Fibroblast of lung (primary cell): ENCODE data around the gene SMIM17. TPM values are rescaled to one million over a fixed set of nuclear protein-coding genes. Genes with fewer than 3 reads are reported as not detected.

Experiments
- DNase-seq, 2 donors: peaks; one replicate each; pipeline versions ENCODE4 v3.0.0 to v3.0.0-alpha.2; 2010; ENCODE audit warnings: low read depth in 2 of 2
- H2AFZ ChIP-seq: 2 replicates; pipeline ENCODE4 v1.5.1; 2012; ENCODE audit warnings: low read length, control low read depth, inconsistent platforms
- H3K27ac ChIP-seq: 2 replicates; pipeline ENCODE4 v1.5.1; 2011; ENCODE audit warnings: low read length, control low read depth; ENCODE audit not compliant: insufficient read depth
- H3K27me3 ChIP-seq: 2 replicates; pipeline ENCODE4 v1.5.1; 2011; ENCODE audit warnings: mild to moderate bottlenecking, low read length; ENCODE audit not compliant: control insufficient read depth, insufficient read depth
- H3K36me3 ChIP-seq: 2 replicates; pipeline ENCODE4 v1.5.1; 2011; ENCODE audit warnings: low read length; ENCODE audit not compliant: control insufficient read depth, insufficient read depth
- H3K4me1 ChIP-seq: 2 replicates; pipeline ENCODE4 v1.5.1; 2011; ENCODE audit warnings: low read length; ENCODE audit not compliant: control insufficient read depth, insufficient read depth; ENCODE audit errors: extremely low read depth
- H3K4me2 ChIP-seq: 2 replicates; pipeline ENCODE4 v1.5.1; 2011; ENCODE audit warnings: low read length, control low read depth; ENCODE audit not compliant: insufficient read depth; ENCODE audit errors: extremely low read depth
- H3K4me3 ChIP-seq, 4 experiments: fragments of 200-600 bp in 1 of 4; sonication (generic) in 1 of 4; replicated peaks in 1 of 4; 2 replicates each; pipeline ENCODE4 v1.5.1; 2011 to 2016; ENCODE audit warnings: low read length in 4 of 4, low read depth in 3 of 4, mild to moderate bottlenecking in 3 of 4, control low read depth in 2 of 4, inconsistent platforms in 1 of 4, mixed read lengths in 1 of 4; ENCODE audit not compliant: insufficient read depth in 1 of 4; ENCODE audit errors: control extremely low read depth in 1 of 4
- H3K79me2 ChIP-seq: 2 replicates; pipeline ENCODE4 v1.5.1; 2012; ENCODE audit warnings: mild to moderate bottlenecking, low read length, inconsistent platforms; ENCODE audit not compliant: control insufficient read depth, insufficient read depth
- H3K9ac ChIP-seq: 2 replicates; pipeline ENCODE4 v1.5.1; 2011; ENCODE audit warnings: mild to moderate bottlenecking, low read length, control low read depth; ENCODE audit not compliant: insufficient read depth
- H3K9me3 ChIP-seq: 2 replicates; pipeline ENCODE4 v1.5.1; 2012; ENCODE audit warnings: low read depth, low read length; ENCODE audit not compliant: control insufficient read depth, insufficient read depth
- H4K20me1 ChIP-seq: 2 replicates; pipeline ENCODE4 v1.5.1; 2011; ENCODE audit warnings: low read length; ENCODE audit not compliant: control insufficient read depth, insufficient read depth; ENCODE audit errors: extremely low read depth
- CTCF ChIP-seq, 2 donors: IDR thresholded peaks in 1 of 2; conservative IDR thresholded peaks in 1 of 2; 1 replicate in 1 of 2; 2 replicates in 1 of 2; pipeline ENCODE4 v1.5.1; 2011 to 2012; ENCODE audit warnings: low read length in 2 of 2, control low read depth in 1 of 2, inconsistent platforms in 1 of 2, low read depth in 1 of 2, mild to moderate bottlenecking in 1 of 2
- EZH2 ChIP-seq: IDR thresholded peaks from 2 replicates; pipeline ENCODE4 v1.5.1; 2012; ENCODE audit warnings: low read length, control low read depth, mild to moderate bottlenecking; ENCODE audit errors: missing control alignments
- polyA plus RNA-seq, 2 donors: library from polyadenylated mRNA; depleted of rRNA in 1 of 2; stranded (reverse) in 1 of 2; unstranded in 1 of 2; fragments of >200 nt; gene quantifications; 2 replicates each; pipeline ENCODE4 v1.2.1, GENCODE V29; 2011 to 2012; ENCODE audit warnings: missing spikeins in 1 of 2
- total RNA-seq: library from RNA; depleted of rRNA; stranded (reverse); fragments of >200 nt; gene quantifications from 2 replicates; pipeline ENCODE4 v1.2.1, GENCODE V29; 2014

SMIM17 gene
- total and polyA plus RNA-seq, 2 donors (not counting 1 experiment from before 2014, with no cell fraction given) = 0.33 to 0.43 TPM

GRCh38 chr19:56699552-56699951 is 56.6 kb downstream of the SMIM17 start:
- no peak for DNase-seq
- H3K27ac ChIP-seq = no peak overlapping the region
- H3K9me3 ChIP-seq = no peaks in the 10 kb centered on the region
- no peaks in the 10 kb centered on the region for H3K4me1 ChIP-seq
- no peaks in the 10 kb centered on the region for H3K36me3 ChIP-seq
- no peaks in the 10 kb centered on the region for H3K79me2 ChIP-seq
- H3K4me3 ChIP-seq = no peak overlapping the region
- no peaks in the 10 kb centered on the region for H4K20me1 ChIP-seq
- no peak overlapping the region for H3K9ac ChIP-seq
- no peak overlapping the region for H3K4me2 ChIP-seq
- TF ChIP-seq EZH2 (no peak), CTCF (conservative IDR thresholded peaks at IDR 0.05 in 1 of 2, IDR thresholded peaks at IDR 0.05 in 1 of 2; ENCODE audit: low read depth in 1 of 2, low read length in 2 of 2) (no peak)
- no peak overlapping the region for H2AFZ ChIP-seq
- no peaks in the 10 kb centered on the region for H3K27me3 ChIP-seq

GRCh38 chr19:56701895-56702294 is 58.9 kb downstream of the SMIM17 start:
- TF ChIP-seq CTCF (conservative IDR thresholded peaks at IDR 0.05 in 1 of 2, IDR thresholded peaks at IDR 0.05 in 1 of 2; ENCODE audit: low read depth in 1 of 2, low read length in 2 of 2) = no peak
- no peak for TF ChIP-seq EZH2
- no peak overlapping the region for H3K4me3 ChIP-seq
- no peaks in the 10 kb centered on the region for H3K4me1 ChIP-seq

GRCh38 chr19:56705939-56706338 is 63.0 kb downstream of the SMIM17 start:
- Histone ChIP-seq H3K79me2 (no peaks in the 10 kb centered on the region), H3K4me3 (no peak overlapping the region), H3K4me2 (no peak overlapping the region), H3K36me3 (no peaks in the 10 kb centered on the region), H3K9ac (no peak overlapping the region), H3K27me3 (no peaks in the 10 kb centered on the region), H3K27ac (no peak overlapping the region), H2AFZ (no peak overlapping the region), H3K4me1 (no peaks in the 10 kb centered on the region), H4K20me1 (no peaks in the 10 kb centered on the region), H3K9me3 (no peaks in the 10 kb centered on the region)
- DNase-seq = no peak
- TF ChIP-seq EZH2 (no peak), CTCF (conservative IDR thresholded peaks at IDR 0.05 in 1 of 2, IDR thresholded peaks at IDR 0.05 in 1 of 2; ENCODE audit: low read depth in 1 of 2, low read length in 2 of 2) (no peak)

More at GRCh38 chr19:56701895-56702294, 58.9 kb downstream of the SMIM17 start:
- Histone ChIP-seq H3K36me3 (no peaks in the 10 kb centered on the region), H3K9ac (no peak overlapping the region), H3K27me3 (no peaks in the 10 kb centered on the region), H3K27ac (no peak overlapping the region), H3K4me2 (no peak overlapping the region), H4K20me1 (no peaks in the 10 kb centered on the region), H2AFZ (no peak overlapping the region), H3K79me2 (no peaks in the 10 kb centered on the region), H3K9me3 (no peaks in the 10 kb centered on the region)
- no peak for DNase-seq

Other genes starting within 250 kb of the SMIM17 start
- 4.1 and 4.8 TPM in 2 replicates for gene ZNF582, start 249.6 kb upstream of the SMIM17 start, total RNA-seq
- 2.9 and 3.0 TPM in 2 replicates for gene ZNF582, start 249.6 kb upstream of the SMIM17 start, polyA plus RNA-seq
- 5.4 TPM in 2 replicates for gene ZNF583, start 238.8 kb upstream of the SMIM17 start, total RNA-seq
- gene ZNF583, start 238.8 kb upstream of the SMIM17 start, polyA plus RNA-seq = 4.3 and 5.0 TPM in 2 replicates
- 6.4 and 6.6 TPM in 2 replicates for gene ZNF667, start 165.8 kb upstream of the SMIM17 start, total RNA-seq
- gene ZNF667, start 165.8 kb upstream of the SMIM17 start, polyA plus RNA-seq = 1.3 and 2.0 TPM in 2 replicates
- 4.4 and 9.2 TPM in 2 replicates for gene ZNF471, start 135.3 kb upstream of the SMIM17 start, total RNA-seq
- gene ZNF471, start 135.3 kb upstream of the SMIM17 start, polyA plus RNA-seq = 1.7 and 2.4 TPM in 2 replicates
- 8.0 and 14.9 TPM in 2 replicates for gene ZFP28, start 104.2 kb upstream of the SMIM17 start, total RNA-seq
- gene ZFP28, start 104.2 kb upstream of the SMIM17 start, polyA plus RNA-seq = 6.1 and 7.5 TPM in 2 replicates
- 6.9 and 7.3 TPM in 2 replicates for gene ZNF470, start 75.7 kb upstream of the SMIM17 start, total RNA-seq
- 2.0 and 3.0 TPM in 2 replicates for gene ZNF470, start 75.7 kb upstream of the SMIM17 start, polyA plus RNA-seq
- 7.7 and 9.2 TPM in 2 replicates for gene ZNF71, start 47.9 kb upstream of the SMIM17 start, total RNA-seq
- gene ZNF71, start 47.9 kb upstream of the SMIM17 start, polyA plus RNA-seq = 4.3 and 4.5 TPM in 2 replicates
- gene ZNF835, start 28.6 kb downstream of the SMIM17 start, total RNA-seq = 3.3 and 3.6 TPM in 2 replicates
- gene ZNF835, start 28.6 kb downstream of the SMIM17 start, polyA plus RNA-seq = 0.53 TPM in 1 of 2 replicates, not detected in the other
- gene PEG3, start 197.6 kb downstream of the SMIM17 start, total RNA-seq = 3.9 and 5.6 TPM in 2 replicates
- 0.06 and 0.22 TPM in 2 replicates for gene PEG3, start 197.6 kb downstream of the SMIM17 start, polyA plus RNA-seq
- under 0.01 TPM in 1 of 2 replicates, not detected in the other for gene ZIM2, start 197.6 kb downstream of the SMIM17 start, total RNA-seq
- gene ZIM2, start 197.6 kb downstream of the SMIM17 start, polyA plus RNA-seq = not detected in 2 replicates